GM23248 (cell line): Measurements from ENCODE around the gene HELZ2.

Experiments used
- EZH2 ChIP-seq: fragments of 200-600 bp; sonication (generic); IDR thresholded peaks from 2 replicates; pipeline ENCODE4 v1.6.1; 2018; ENCODE audit warnings: antibody characterized with exemption, mild to moderate bottlenecking; ENCODE audit not compliant: insufficient read depth, poor library complexity, severe bottlenecking
- EZH2phosphoT487 ChIP-seq: fragments of 200-600 bp; sonication (generic); IDR thresholded peaks from 2 replicates; pipeline ENCODE4 v1.6.1; 2018; ENCODE audit warnings: antibody characterized with exemption, moderate library complexity, mild to moderate bottlenecking, low read depth; ENCODE audit not compliant: insufficient read depth

- no peak for TF ChIP-seq EZH2
- TF ChIP-seq EZH2phosphoT487, result no peak
Observed at GRCh38 chr20:63567136-63567385, 7.0 kb downstream of the HELZ2 start.
